PC-9 (cell line): ENCODE measurements around the gene THOC2. TPM values are rescaled to one million over a fixed set of nuclear protein-coding genes. Genes with fewer than 3 reads are reported as not detected.

ENCODE experiments used
- BruUV-seq: library from RNA; stranded (reverse); fragments of 400-500 nt; replicated peaks from 2 replicates; lab custom pipeline; 2021; lab: Mats Ljungman, UMichigan
- CTCF ChIA-PET: fragments of 300-600 bp; sonication (Branson Sonifier 250); formaldehyde crosslinking; loops from one replicate; lab custom pipeline; 2022; ENCODE audit warnings: antibody characterized with exemption; lab: Charles Lee
- POLR2A ChIA-PET: fragments of 300-600 bp; sonication (Branson Sonifier 250); formaldehyde crosslinking; loops from one replicate; lab custom pipeline; 2022; ENCODE audit warnings: antibody characterized with exemption; ENCODE audit not compliant: unreplicated experiment; lab: Charles Lee
- DNase-seq, 2 experiments: peaks; one replicate each; pipeline versions ENCODE4 v3.0.0 to v3.0.0-alpha.2; 2015 to 2022; ENCODE audit warnings: mixed read lengths in 1 of 2
- H2AFZ ChIP-seq: fragments of 200-600 bp; sonication (generic); 2 replicates; pipeline ENCODE4 v1.8.1; 2017; ENCODE audit warnings: antibody characterized with exemption
- H3F3A ChIP-seq: fragments of 200-600 bp; sonication (generic); 2 replicates; pipeline ENCODE4 v1.8.1; 2017; ENCODE audit warnings: antibody characterized with exemption, mild to moderate bottlenecking, low read depth; ENCODE audit not compliant: insufficient read depth
- H3K27ac ChIP-seq: fragments of 200-600 bp; sonication (generic); 2 replicates; pipeline ENCODE4 v1.6.1; 2016; ENCODE audit warnings: mixed run types
- H3K27me3 ChIP-seq: fragments of 200-600 bp; sonication (generic); 2 replicates; pipeline ENCODE4 v1.6.1; 2016; ENCODE audit warnings: low read depth, mixed run types; ENCODE audit not compliant: insufficient read depth
- H3K36me3 ChIP-seq: fragments of 200-600 bp; sonication (generic); 2 replicates; pipeline ENCODE4 v1.6.1; 2016; ENCODE audit warnings: low read depth, mixed run types
- H3K4me1 ChIP-seq: fragments of 200-600 bp; sonication (generic); replicated peaks from 2 replicates; pipeline ENCODE4 v1.6.1; 2016; ENCODE audit warnings: mixed run types; ENCODE audit not compliant: insufficient read depth
- H3K4me2 ChIP-seq: fragments of 200-600 bp; sonication (generic); 2 replicates; pipeline ENCODE4 v1.6.1; 2017; ENCODE audit warnings: mixed run types
- H3K4me3 ChIP-seq: fragments of 200-600 bp; sonication (generic); 2 replicates; pipeline ENCODE4 v1.6.1; 2016; ENCODE audit warnings: mixed run types
- H3K79me2 ChIP-seq: fragments of 200-600 bp; sonication (generic); 2 replicates; pipeline ENCODE4 v1.6.1; 2017; ENCODE audit warnings: low read depth, mixed run types
- H3K9me2 ChIP-seq: fragments of 200-600 bp; sonication (generic); 2 replicates; pipeline ENCODE4 v1.8.1; 2017; ENCODE audit warnings: mild to moderate bottlenecking; ENCODE audit not compliant: insufficient read depth
- H3K9me3 ChIP-seq: fragments of 200-600 bp; sonication (generic); 2 replicates; pipeline ENCODE4 v1.8.1; 2016; ENCODE audit warnings: low read depth; ENCODE audit not compliant: insufficient read depth
- H4K20me1 ChIP-seq: fragments of 200-600 bp; sonication (generic); 2 replicates; pipeline ENCODE4 v1.8.1; 2017; ENCODE audit not compliant: insufficient read depth
- CTCF ChIP-seq: fragments of 200-600 bp; sonication (generic); conservative IDR thresholded peaks from 2 replicates; pipeline ENCODE4 v1.6.1; 2017; ENCODE audit warnings: mixed run types, antibody characterized with exemption, mild to moderate bottlenecking, moderate library complexity
- EZH2 ChIP-seq: fragments of 200-600 bp; sonication (generic); IDR thresholded peaks from 2 replicates; pipeline ENCODE4 v1.8.0; 2017; ENCODE audit warnings: antibody characterized with exemption, low read depth
- intact Hi-C: fragments of 100-400 bp; cut with micrococcal nuclease; formaldehyde crosslinking; loops from one replicate; pipeline ENCODE4 v1.10.0; 2022; ENCODE audit not compliant: unreplicated experiment
- total RNA-seq: library from RNA; stranded (reverse); gene quantifications from 2 replicates; pipeline ENCODE4 v1.2.3, GENCODE V29; 2021

Gene THOC2
- total RNA-seq, 1 experiment from 2014 or later: 158 TPM

- TF ChIP-seq CTCF (no peak), EZH2 (no peak)
- no peak overlapping the region for H3K4me2 ChIP-seq
- POLR2A ChIA-PET: interaction anchor here (0.9 kb wide), 1 partner anchor 125 kb away, joined by 7 read pairs; no protein-coding TSS in a partner anchor
- no peak overlapping the region for H2AFZ ChIP-seq
- no peaks in the 10 kb centered on the region for H4K20me1 ChIP-seq
- H3K9me3 ChIP-seq: no peaks in the 10 kb centered on the region
- H3K36me3 ChIP-seq: no peaks in the 10 kb centered on the region
- intact Hi-C loops: no loop called here
- no peak for DNase-seq
- H3K79me2 ChIP-seq: no peaks in the 10 kb centered on the region
- no peaks in the 10 kb centered on the region for H3K9me2 ChIP-seq
- BruUV-seq: no TSS peak
- no peaks in the 10 kb centered on the region for H3K4me1 ChIP-seq
- CTCF ChIA-PET: no interaction called here
- H3K27ac ChIP-seq: no peak overlapping the region
- no peaks in the 10 kb centered on the region for H3K27me3 ChIP-seq
- H3F3A ChIP-seq: no peaks in the 10 kb centered on the region
- no peak overlapping the region for H3K4me3 ChIP-seq
Observed at GRCh38 chrX:123753656-123754350, 21.0 kb upstream of the THOC2 start.

- BruUV-seq: no TSS peak
- H3K79me2 ChIP-seq: no peaks in the 10 kb centered on the region
- H3K36me3 ChIP-seq: no peaks in the 10 kb centered on the region
- POLR2A ChIA-PET: no interaction called here
- CTCF ChIA-PET: no interaction called here
- H3F3A ChIP-seq: no peaks in the 10 kb centered on the region
- no peak overlapping the region for H3K4me3 ChIP-seq
- H3K27ac ChIP-seq: no peak overlapping the region
- no peaks in the 10 kb centered on the region for H3K9me3 ChIP-seq
- no peaks in the 10 kb centered on the region for H3K4me1 ChIP-seq
- no peak overlapping the region for H3K4me2 ChIP-seq
- intact Hi-C loops: no loop called here
- TF ChIP-seq CTCF (no peak), EZH2 (no peak)
- no peaks in the 10 kb centered on the region for H3K9me2 ChIP-seq
- no peaks in the 10 kb centered on the region for H3K27me3 ChIP-seq
- no peak for DNase-seq
- no peaks in the 10 kb centered on the region for H4K20me1 ChIP-seq
- H2AFZ ChIP-seq: no peak overlapping the region
Observed at GRCh38 chrX:123749643-123750042, 16.8 kb upstream of the THOC2 start.

- Histone ChIP-seq H3K4me3 (no peak overlapping the region), H3F3A (no peaks in the 10 kb centered on the region), H2AFZ (no peak overlapping the region), H3K27ac (no peak overlapping the region), H3K4me1 (no peaks in the 10 kb centered on the region), H3K27me3 (no peaks in the 10 kb centered on the region), H3K36me3 (no peaks in the 10 kb centered on the region), H4K20me1 (no peaks in the 10 kb centered on the region), H3K9me2 (no peaks in the 10 kb centered on the region), H3K79me2 (no peaks in the 10 kb centered on the region), H3K4me2 (no peak overlapping the region), H3K9me3 (no peaks in the 10 kb centered on the region)
- no peak for TF ChIP-seq EZH2
- TF ChIP-seq CTCF: no peak
- ChIA-PET POLR2A (no interaction called here), CTCF (no interaction called here)
- no peak for DNase-seq
- no TSS peak for BruUV-seq
- intact Hi-C loops: no loop called here
Observed at GRCh38 chrX:123745511-123745910, 12.7 kb upstream of the THOC2 start.
